ENCODE measurements around the gene CGA. TPM values are rescaled to one million over a fixed set of nuclear protein-coding genes. Genes with fewer than 3 reads are reported as not detected.
"Not testable (repeated sequence)": the region's sequence is repeated elsewhere in the genome, so short reads cannot be mapped to it uniquely, and the experiment has no call there.

Gene CGA
- not detected for total RNA-seq

GRCh38 chr6:87095087-87095509, at the start of gene CGA:
Gene CGA (minus strand): TSS chr6:87095106. CDS start chr6:87088200, 6,906 bp downstream.
- no peak for DNase-seq (ENCODE audit: low read depth in 2 of 3, low spot score in 2 of 3)

GRCh38 chr6:87139927-87140326, 45.0 kb upstream of the CGA start:
- DNase-seq (ENCODE audit: low read depth in 2 of 3, low spot score in 2 of 3) = not testable (repeated sequence)

GRCh38 chr6:87139236-87139635, 44.3 kb upstream of the CGA start:
- peak; percentile 44 to 66 (median 54) for DNase-seq (ENCODE audit: low read depth in 2 of 3, low spot score in 2 of 3)

DNA sequence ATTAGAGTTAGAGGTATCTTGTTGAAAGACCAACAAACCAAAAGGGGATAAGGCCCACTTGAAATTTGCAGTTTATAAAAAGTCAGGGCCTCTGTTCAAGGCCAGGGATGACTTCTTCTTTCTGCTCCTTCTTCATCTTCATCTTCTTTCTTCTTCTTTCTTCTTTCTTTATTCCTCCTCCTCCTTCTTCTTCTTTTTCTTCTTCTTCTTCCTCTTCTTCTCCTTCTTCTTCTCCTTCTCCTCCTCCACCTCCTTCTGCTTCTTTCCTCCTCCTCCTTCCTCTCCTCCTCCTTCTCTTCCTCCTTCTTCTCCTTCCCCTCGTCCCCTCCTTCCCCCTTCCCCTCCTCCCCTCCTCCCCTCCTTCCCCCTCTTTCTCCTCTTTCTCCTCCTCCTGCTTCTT, 42.1 kb upstream of the CGA start:
- DNase-seq (ENCODE audit: low read depth in 2 of 3, low spot score in 2 of 3) = no peak

GRCh38 chr6:87127737-87128136, 32.8 kb upstream of the CGA start:
- no peak for DNase-seq (ENCODE audit: low read depth in 2 of 3, low spot score in 2 of 3)

DNA sequence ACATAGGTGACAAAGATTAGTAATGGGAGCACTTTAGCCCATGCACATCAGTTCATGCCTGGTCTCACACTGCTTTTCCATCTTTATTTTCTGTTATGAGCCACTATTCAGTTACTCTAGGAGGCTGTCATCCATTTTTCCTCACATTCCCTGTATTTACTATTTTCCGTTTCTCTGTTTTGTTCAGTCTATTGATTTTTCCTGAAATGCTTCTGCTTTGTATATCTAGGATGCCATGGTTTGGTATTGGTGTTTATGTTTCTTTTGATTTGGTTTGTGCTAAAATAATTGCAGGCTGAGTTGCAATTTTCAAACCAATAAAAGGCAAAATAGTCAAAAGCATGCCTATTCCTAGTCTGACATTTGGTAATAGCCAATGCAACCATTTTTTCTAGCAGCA, 31.6 kb upstream of the CGA start:
- DNase-seq (ENCODE audit: low read depth in 2 of 3, low spot score in 2 of 3) = no peak

GRCh38 chr6:87124074-87124473, 29.2 kb upstream of the CGA start:
- no peak for DNase-seq (ENCODE audit: low read depth in 2 of 3, low spot score in 2 of 3)

DNA sequence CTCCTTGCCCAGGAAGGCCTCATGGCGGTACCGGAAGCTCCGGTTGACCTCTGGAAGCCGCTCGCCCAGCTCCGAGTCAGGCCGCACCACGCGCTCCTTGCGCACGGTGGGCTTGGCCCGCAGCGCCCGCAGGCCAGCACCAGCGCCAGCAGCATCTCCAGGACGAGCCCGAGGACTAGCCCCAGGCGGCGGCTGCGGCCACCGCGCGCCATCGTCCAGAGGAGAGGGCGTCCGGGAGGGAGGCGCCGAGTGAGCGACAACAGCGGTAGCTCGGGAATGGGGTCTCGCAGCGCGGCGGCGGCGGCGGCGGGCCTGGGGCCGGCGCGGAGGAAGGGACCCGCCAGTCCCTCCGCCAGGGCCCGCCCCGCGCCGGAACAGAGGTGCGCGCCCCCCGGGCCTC, 27.6 kb upstream of the CGA start:
- no peak for DNase-seq (ENCODE audit: low read depth in 2 of 3, low spot score in 2 of 3)

GRCh38 chr6:87118054-87118453, 23.1 kb upstream of the CGA start:
- no peak for DNase-seq (ENCODE audit: low read depth in 2 of 3, low spot score in 2 of 3)

GRCh38 chr6:87116922-87117321, 22.0 kb upstream of the CGA start:
- no peak for DNase-seq (ENCODE audit: low read depth in 2 of 3, low spot score in 2 of 3)

- DNase-seq (ENCODE audit: low read depth in 2 of 3, low spot score in 2 of 3) = no peak
Observed at GRCh38 chr6:87115402-87116135, 20.7 kb upstream of the CGA start.

- peak in 1 of 3 donors; percentile 46 for DNase-seq (ENCODE audit: low read depth in 2 of 3, low spot score in 2 of 3)
Observed at GRCh38 chr6:87110636-87111035, 15.7 kb upstream of the CGA start.

DNA sequence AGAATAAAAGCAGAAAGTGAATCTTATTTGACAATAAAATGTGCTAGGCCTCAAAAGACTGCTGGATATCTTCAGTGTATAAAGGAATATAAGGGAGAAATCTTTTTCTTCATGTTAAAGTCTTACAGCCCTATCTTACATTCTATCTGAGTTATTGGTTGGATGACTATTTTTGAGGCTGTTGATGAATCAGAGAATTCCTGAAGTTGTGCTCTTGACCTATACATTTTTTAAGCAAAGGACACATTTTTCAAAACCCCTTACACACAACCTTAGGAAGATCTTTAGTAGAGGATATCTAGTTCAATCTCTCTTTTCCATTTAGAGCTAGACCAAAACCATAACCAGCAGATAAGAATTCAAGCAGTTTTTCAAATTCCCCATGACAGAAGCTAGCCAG, 10.9 kb upstream of the CGA start:
- no peak for DNase-seq (ENCODE audit: low read depth in 2 of 3, low spot score in 2 of 3)

DNA sequence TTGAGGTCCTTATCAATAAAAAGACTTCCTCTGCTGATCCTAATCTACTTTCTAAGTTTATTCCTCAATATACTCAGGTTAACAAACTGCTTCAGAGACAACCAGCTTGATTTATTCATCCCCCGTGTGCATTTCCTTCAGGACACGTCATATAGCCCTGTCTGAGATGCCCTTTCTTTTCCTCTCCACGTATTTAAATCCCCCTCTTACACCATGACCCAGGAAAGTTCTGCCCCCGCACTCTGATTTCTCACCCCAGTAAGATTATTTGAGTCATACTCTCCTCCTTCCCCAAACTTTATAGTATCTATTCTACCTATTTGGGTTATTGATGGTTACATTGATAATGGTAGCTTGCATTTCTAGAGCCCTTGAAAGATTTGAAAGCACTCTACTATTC, 9.8 kb upstream of the CGA start:
- DNase-seq (ENCODE audit: low read depth in 2 of 3, low spot score in 2 of 3) = no peak

DNA sequence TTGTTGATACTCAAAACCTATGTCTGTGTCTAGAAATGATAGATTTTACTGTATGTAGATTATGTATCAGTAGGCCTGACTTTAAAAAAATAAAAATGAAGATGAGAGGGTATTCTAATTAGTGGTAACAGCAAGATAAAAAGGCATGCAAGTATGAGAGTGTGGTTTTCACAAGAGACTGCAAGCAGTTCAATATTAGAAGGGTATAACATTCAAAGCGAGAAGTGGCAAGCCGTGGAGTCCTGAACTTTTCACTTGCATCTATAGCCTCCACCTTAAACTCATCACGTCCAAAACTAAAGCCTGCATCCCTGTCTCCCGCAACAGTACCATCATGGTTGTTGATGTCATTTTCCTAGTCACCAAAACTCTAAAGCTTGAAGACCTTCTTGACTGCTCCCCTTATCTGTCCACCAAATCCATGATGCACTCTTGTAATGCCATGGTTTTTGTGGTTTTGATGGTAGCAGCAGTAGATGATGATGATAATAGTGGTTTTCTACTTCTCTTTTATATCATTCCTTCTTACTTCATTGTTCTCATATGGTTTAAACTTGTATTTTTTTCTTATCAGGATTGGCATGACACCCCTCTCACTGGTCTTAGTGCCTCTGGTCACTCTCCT, 9.2 kb upstream of the CGA start:
- DNase-seq (ENCODE audit: low read depth in 2 of 3, low spot score in 2 of 3) = peak in 1 of 3 donors; percentile 15

DNA sequence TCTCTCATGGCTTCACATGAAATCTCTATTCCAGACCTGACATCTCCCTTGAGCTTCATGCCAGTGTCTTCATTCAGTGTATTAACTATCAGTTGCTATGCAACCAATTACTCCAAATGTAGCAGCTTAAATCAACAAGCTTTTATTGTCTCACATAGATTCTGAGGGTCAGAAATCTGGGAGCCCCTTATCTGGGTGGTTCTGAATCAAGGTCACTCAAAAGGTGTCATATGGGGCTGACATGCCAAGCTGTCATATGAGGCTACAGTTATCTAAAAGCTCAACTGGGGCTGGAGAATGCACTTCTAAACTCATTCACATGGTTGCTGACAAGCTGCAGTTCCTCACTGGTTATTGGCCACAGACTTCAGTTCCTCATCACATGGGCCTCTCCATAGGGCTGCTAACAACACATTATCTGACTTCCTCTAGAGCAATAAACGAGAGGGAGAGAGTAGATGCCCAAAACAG, 7.3 kb upstream of the CGA start:
- peak in 1 of 3 donors; percentile 39 for DNase-seq (ENCODE audit: low read depth in 2 of 3, low spot score in 2 of 3)

GRCh38 chr6:87101067-87101466, 6.2 kb upstream of the CGA start:
- DNase-seq (ENCODE audit: low read depth in 2 of 3, low spot score in 2 of 3) = no peak

GRCh38 chr6:87100216-87100615, 5.3 kb upstream of the CGA start:
- no peak for DNase-seq (ENCODE audit: low read depth in 2 of 3, low spot score in 2 of 3)

- DNase-seq (ENCODE audit: low read depth in 2 of 3, low spot score in 2 of 3) = no peak
Observed at GRCh38 chr6:87099472-87099871, 4.6 kb upstream of the CGA start.

DNA sequence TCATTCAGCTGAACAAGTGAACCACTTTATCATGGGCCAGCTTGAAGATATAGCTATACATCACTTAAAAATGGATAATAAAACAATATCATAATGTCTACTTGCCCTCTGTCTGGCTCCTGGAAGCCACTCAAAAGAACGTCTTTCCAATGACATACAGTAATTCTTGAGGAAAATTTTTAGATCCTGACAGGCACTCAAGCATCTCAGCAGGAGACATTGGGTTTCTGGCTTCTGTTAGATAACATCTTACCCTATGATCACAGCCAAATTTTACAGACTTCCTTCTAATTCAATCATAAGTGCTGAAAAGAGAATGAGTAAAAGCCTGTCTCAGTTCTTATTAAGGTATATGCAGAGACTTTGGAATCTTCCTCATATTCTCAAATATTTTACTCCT, 330 bp downstream of the CGA start:
- no peak for DNase-seq (ENCODE audit: low read depth in 2 of 3, low spot score in 2 of 3)

DNA sequence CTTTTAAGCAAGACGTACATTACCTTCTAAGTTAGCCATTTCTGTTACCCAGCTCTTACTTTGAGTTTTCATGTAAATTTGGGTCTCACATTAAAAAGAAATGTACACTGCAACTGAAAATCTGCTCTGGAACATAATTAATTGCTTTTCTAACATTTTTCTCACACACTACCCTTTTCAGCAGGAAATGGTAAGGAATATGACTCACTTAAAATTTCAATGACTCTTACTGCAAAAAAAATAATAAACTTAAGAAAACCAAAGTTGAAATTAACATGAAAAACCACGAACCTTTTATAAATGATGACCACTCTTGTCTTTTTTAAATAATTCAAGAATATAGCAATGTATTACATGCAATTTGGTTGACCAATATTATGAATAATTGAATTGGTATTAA, 1.3 kb downstream of the CGA start:
- peak in 1 of 3 donors; percentile 45 for DNase-seq (ENCODE audit: low read depth in 2 of 3, low spot score in 2 of 3)

DNA sequence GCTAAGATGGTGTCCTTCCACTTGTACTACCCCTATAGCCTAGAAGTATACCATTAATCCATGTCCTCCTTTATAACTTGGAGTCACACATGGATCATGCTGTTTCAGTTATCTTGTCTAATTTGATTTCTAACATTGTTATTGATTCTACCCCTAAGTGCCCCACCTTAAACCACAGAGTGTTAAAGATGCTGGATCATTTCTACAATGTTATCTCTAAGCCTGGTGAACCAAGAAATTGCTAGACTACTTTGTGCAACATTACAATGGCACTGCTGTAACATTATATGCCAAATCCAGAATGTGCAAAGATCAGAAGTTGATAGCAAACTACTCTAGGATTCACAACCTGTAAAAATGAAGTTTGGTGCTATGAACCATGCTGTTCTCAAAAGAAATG, 1.7 kb downstream of the CGA start:
- no peak for DNase-seq (ENCODE audit: low read depth in 2 of 3, low spot score in 2 of 3)

All from hematopoietic multipotent progenitor cell (in vitro differentiated cells).